Activated CD8-positive, alpha-beta T cell treated with anti-CD3 and anti-CD28 coated beads, Interleukin-2, amount 10 ng/mL, durations not matched to agents 7 days and 5 days (primary cell): Measurements from ENCODE around the gene ANKRD40. TPM values are rescaled to one million over a fixed set of nuclear protein-coding genes. Genes with fewer than 3 reads are reported as not detected.

Source experiments
- ATAC-seq: fragments of 150-1000 bp; cut with Tn5 transposase; one replicate; pipeline ENCODE4 v1.10.0; 2021; ENCODE audit warnings: moderate library complexity
- CTCF ChIA-PET: fragments of 350-600 bp; sonication (Branson Sonifier 250); formaldehyde crosslinking; loops from one replicate; lab custom pipeline; 2021; ENCODE audit warnings: antibody characterized with exemption; lab: Charles Lee
- POLR2A ChIA-PET: fragments of 350-600 bp; sonication (Branson Sonifier 250); formaldehyde crosslinking; loops from one replicate; lab custom pipeline; 2021; ENCODE audit warnings: antibody characterized with exemption; lab: Charles Lee
- DNase-seq: peaks from one replicate; pipeline ENCODE4 v3.0.0-alpha.2; 2020
- H3K27ac Mint-ChIP-seq: one replicate; pipeline ENCODE4 v1.8.0; 2021; ENCODE audit warnings: mild to moderate bottlenecking, mixed read lengths
- H3K27me3 Mint-ChIP-seq: one replicate; pipeline ENCODE4 v1.8.0; 2021; ENCODE audit warnings: low read depth, mixed read lengths
- H3K36me3 Mint-ChIP-seq: one replicate; pipeline ENCODE4 v1.8.0; 2021; ENCODE audit warnings: low read depth, mixed read lengths
- H3K4me1 Mint-ChIP-seq: one replicate; pipeline ENCODE4 v1.8.0; 2021; ENCODE audit warnings: low read depth, mixed read lengths
- H3K4me3 Mint-ChIP-seq: one replicate; pipeline ENCODE4 v1.8.0; 2021; ENCODE audit warnings: mild to moderate bottlenecking, mixed read lengths
- H3K9me3 Mint-ChIP-seq: one replicate; pipeline ENCODE4 v1.8.0; 2022; ENCODE audit warnings: mixed read lengths; ENCODE audit not compliant: insufficient read depth
- total RNA-seq, 2 experiments: library from RNA; stranded (reverse); gene quantifications; one replicate each; pipeline ENCODE4 v1.2.3, GENCODE V29; 2021

ANKRD40 gene
- total RNA-seq, 2 experiments from 2014 or later: 28.9 to 31.2 TPM

GRCh38 chr17:50675190-50675589 lies 32.5 kb downstream of the ANKRD40 start:
- H3K4me3 Mint-ChIP-seq: no peak overlapping the region
- H3K4me1 Mint-ChIP-seq: no peaks in the 10 kb centered on the region
- no peak overlapping the region for H3K27ac Mint-ChIP-seq
- ATAC-seq (no peak), DNase-seq (no peak)
- H3K9me3 Mint-ChIP-seq: no peaks in the 10 kb centered on the region
- no peaks in the 10 kb centered on the region for H3K36me3 Mint-ChIP-seq
- H3K27me3 Mint-ChIP-seq: peaks cover 6% of the 10 kb centered on the region
- CTCF ChIA-PET: interaction anchor here (1.6 kb wide), 1 partner anchor 9 kb away, joined by 3 read pairs; no protein-coding TSS in a partner anchor
- POLR2A ChIA-PET: no interaction called here

DNA sequence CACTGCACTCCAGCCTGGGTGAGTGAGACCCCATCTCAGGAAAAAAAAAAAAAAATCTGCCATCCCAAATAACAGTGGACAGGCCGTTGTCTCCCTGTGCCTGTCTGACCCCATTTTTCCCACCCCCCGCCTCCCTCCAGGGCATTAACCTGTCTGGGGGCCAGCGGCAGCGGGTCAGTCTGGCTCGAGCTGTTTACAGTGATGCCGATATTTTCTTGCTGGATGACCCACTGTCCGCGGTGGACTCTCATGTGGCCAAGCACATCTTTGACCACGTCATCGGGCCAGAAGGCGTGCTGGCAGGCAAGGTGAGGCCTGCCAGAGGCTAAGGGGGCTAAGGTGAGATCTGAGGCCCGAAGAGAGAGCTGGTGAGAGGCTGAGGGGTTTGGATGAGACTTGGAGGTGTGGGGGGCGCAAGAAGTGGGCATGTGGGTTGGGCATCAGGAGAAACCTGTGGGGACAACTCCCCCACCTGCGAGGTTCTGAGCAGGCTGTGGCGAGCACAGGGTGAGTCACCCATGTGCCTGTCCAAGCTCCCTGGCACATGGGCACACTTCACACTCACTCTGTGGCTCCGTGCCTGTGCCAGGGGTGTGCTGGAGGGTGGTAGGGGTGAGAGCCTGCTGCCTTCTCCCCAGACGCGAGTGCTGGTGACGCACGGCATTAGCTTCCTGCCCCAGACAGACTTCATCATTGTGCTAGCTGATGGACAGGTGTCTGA lies 34.7 kb downstream of the ANKRD40 start:
- ATAC-seq (no peak), DNase-seq (no peak)
- no peaks in the 10 kb centered on the region for H3K27me3 Mint-ChIP-seq
- H3K9me3 Mint-ChIP-seq: no peaks in the 10 kb centered on the region
- ChIA-PET CTCF (interaction anchor here (0.6 kb wide), 1 partner anchor 31 kb away, joined by 5 read pairs; no protein-coding TSS in a partner anchor), POLR2A (no interaction called here)
- no peak overlapping the region for H3K4me3 Mint-ChIP-seq
- no peaks in the 10 kb centered on the region for H3K4me1 Mint-ChIP-seq
- no peaks in the 10 kb centered on the region for H3K36me3 Mint-ChIP-seq
- H3K27ac Mint-ChIP-seq: no peak overlapping the region

GRCh38 chr17:50672071-50672470 lies 35.6 kb downstream of the ANKRD40 start:
- no peaks in the 10 kb centered on the region for H3K27me3 Mint-ChIP-seq
- H3K4me1 Mint-ChIP-seq: no peaks in the 10 kb centered on the region
- no peak overlapping the region for H3K4me3 Mint-ChIP-seq
- no peaks in the 10 kb centered on the region for H3K9me3 Mint-ChIP-seq
- ATAC-seq (no peak), DNase-seq (no peak)
- POLR2A ChIA-PET: no interaction called here
- CTCF ChIA-PET: interaction anchor here (0.6 kb wide), 1 partner anchor 32 kb away, joined by 5 read pairs; no protein-coding TSS in a partner anchor
- no peaks in the 10 kb centered on the region for H3K36me3 Mint-ChIP-seq
- no peak overlapping the region for H3K27ac Mint-ChIP-seq

GRCh38 chr17:50668838-50669581 lies 38.7 kb downstream of the ANKRD40 start:
- ChIA-PET POLR2A (no interaction called here), CTCF (interaction anchor here (1.7 kb wide), 1 partner anchor 8 kb away, joined by 4 read pairs; no protein-coding TSS in a partner anchor)
- no peak for ATAC-seq

DNA sequence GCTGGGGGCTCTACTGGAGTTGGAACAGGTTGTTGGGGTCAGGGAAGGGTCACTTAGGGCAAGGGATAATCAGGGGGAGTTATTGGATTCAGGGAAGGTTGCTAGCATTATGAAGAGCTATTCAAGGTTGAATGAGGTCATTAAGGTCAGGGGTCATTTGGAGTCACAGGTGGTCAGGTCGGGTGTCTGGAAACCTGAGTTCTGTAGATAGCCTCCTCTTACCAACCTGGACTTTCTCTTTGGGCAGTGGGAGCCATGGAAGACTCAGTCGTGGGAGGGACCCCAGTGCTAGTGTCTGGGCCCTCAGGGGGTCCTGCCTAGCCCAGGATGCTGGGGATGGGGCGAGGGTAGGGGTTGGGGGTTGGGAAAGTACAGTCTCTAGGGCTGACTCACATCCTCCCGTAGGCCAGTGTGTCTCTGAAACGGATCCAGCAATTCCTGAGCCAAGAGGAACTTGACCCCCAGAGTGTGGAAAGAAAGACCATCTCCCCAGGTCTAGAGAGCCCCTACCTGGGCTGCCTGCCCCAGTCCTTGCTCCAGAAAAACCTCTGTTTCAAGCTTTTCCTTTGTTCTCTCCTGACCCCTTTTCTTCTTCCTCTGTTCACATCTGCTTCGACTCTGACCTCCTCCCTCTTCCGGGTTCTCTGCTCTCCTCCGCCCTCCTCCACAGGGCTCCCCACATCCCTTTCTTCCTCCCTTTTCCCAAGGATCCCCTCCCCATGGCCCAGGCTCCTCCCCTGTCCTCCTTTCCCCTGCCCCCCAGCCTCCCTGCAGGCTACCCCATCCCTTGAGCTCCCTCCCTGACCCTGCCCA lies 39.5 kb downstream of the ANKRD40 start:
- CTCF ChIA-PET: no interaction called here
- no peaks in the 10 kb centered on the region for H3K27me3 Mint-ChIP-seq
- DNase-seq (no peak), ATAC-seq (no peak)
- H3K4me1 Mint-ChIP-seq: no peaks in the 10 kb centered on the region
- no peak overlapping the region for H3K4me3 Mint-ChIP-seq
- no peak overlapping the region for H3K27ac Mint-ChIP-seq
- H3K9me3 Mint-ChIP-seq: no peaks in the 10 kb centered on the region
- POLR2A ChIA-PET: no interaction called here
- no peaks in the 10 kb centered on the region for H3K36me3 Mint-ChIP-seq

More at GRCh38 chr17:50668838-50669581, 38.7 kb downstream of the ANKRD40 start:
- DNase-seq: no peak
- Mint-ChIP-seq H3K9me3 (no peaks in the 10 kb centered on the region), H3K27me3 (no peaks in the 10 kb centered on the region), H3K4me3 (no peak overlapping the region), H3K36me3 (no peaks in the 10 kb centered on the region), H3K4me1 (no peaks in the 10 kb centered on the region), H3K27ac (peak overlapping the region; percentile 9)

GRCh38 chr17:50667259-50668024 lies 40.3 kb downstream of the ANKRD40 start:
- ChIA-PET POLR2A (no interaction called here), CTCF (no interaction called here)
- no peak overlapping the region for H3K27ac Mint-ChIP-seq
- H3K4me3 Mint-ChIP-seq: no peak overlapping the region
- H3K27me3 Mint-ChIP-seq: no peaks in the 10 kb centered on the region
- H3K36me3 Mint-ChIP-seq: no peaks in the 10 kb centered on the region
- no peaks in the 10 kb centered on the region for H3K4me1 Mint-ChIP-seq
- ATAC-seq (no peak), DNase-seq (no peak)
- H3K9me3 Mint-ChIP-seq: no peaks in the 10 kb centered on the region

DNA sequence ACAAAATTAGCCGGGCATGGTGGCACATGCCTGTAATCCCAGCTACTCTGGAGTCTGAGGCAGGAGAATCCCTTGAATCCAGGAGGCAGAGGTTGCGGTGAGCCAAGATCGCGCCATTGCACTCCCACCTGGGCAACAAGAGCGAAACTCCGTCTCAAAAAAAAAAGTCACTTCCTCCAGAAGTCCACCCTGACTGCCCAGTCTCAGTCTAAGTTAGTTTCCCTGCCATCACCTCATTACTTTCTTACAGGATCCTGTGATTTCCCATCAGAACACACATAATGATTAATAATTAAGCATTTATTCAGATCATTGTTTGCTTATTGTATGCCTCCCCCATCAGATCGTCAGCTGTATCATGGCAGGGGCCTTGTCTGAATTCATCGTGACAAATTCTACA lies 41.4 kb downstream of the ANKRD40 start:
- Mint-ChIP-seq H3K27me3 (no peaks in the 10 kb centered on the region), H3K27ac (no peak overlapping the region), H3K4me3 (no peak overlapping the region), H3K4me1 (peaks cover 10% of the 10 kb centered on the region), H3K9me3 (no peaks in the 10 kb centered on the region), H3K36me3 (no peaks in the 10 kb centered on the region)
- POLR2A ChIA-PET: no interaction called here
- ATAC-seq (no peak), DNase-seq (no peak)
- CTCF ChIA-PET: no interaction called here

DNA sequence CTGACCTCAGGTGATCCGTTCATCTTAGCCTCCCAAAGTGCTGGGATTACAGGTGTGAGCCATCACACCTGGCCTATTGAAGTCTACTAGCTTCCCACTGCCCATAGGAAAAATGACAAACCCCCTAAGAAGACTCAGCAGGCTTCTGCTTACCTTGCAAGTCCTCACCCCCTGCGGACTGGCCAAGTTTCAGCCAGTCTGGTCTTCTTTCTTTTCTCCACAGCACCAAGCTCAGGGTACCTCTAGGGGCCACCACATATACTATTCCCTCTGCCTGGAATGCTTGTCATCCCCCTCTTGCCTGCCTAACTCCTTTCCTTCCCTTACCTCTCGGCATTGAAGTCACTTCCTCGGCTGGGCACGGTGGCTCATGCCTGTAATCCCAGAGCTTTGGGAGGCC lies 41.9 kb downstream of the ANKRD40 start:
- H3K27ac Mint-ChIP-seq: no peak overlapping the region
- ChIA-PET POLR2A (no interaction called here), CTCF (no interaction called here)
- ATAC-seq: no peak
- peaks cover 15% of the 10 kb centered on the region for H3K4me1 Mint-ChIP-seq
- H3K36me3 Mint-ChIP-seq: no peaks in the 10 kb centered on the region
- no peak for DNase-seq
- H3K9me3 Mint-ChIP-seq: no peaks in the 10 kb centered on the region
- no peak overlapping the region for H3K4me3 Mint-ChIP-seq
- H3K27me3 Mint-ChIP-seq: no peaks in the 10 kb centered on the region

DNA sequence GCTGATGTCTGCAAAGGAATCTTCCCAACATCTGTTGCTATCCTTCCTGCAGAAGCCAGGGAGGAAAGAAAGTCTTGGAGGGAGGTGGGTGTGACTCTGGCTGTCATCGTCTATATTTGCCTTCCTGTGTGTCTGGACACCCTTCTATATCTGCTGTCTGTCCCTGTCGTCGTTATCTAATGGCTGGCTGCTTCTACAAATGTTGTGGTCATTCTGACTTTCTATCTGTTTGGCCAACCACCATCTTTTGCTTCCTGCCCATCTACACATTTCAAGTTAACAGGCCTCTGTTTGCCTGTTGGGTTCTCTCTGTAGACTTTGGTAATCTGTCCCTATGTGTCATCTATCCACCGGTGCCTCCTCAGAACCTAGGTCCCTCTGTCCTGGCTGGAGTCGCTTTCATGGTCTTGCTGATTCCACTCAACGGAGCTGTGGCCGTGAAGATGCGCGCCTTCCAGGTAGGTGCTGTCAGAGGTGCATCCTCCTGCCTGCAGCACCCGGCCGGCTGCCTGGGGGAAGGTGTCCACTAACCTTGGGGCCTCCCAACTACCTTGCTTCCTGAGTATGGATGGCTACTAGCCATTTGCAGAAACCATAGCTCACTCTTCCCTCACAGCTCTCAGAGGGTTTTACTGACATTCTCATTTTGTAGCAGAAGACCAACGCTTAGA lies 42.8 kb downstream of the ANKRD40 start:
- Mint-ChIP-seq H3K27ac (no peak overlapping the region), H3K36me3 (no peaks in the 10 kb centered on the region), H3K4me3 (no peak overlapping the region), H3K4me1 (peaks cover 15% of the 10 kb centered on the region), H3K27me3 (no peaks in the 10 kb centered on the region), H3K9me3 (no peaks in the 10 kb centered on the region)
- CTCF ChIA-PET: no interaction called here
- ATAC-seq (no peak), DNase-seq (no peak)
- POLR2A ChIA-PET: no interaction called here

GRCh38 chr17:50663812-50664374 lies 43.8 kb downstream of the ANKRD40 start:
- ATAC-seq (no peak), DNase-seq (no peak)
- ChIA-PET POLR2A (no interaction called here), CTCF (no interaction called here)
- no peaks in the 10 kb centered on the region for H3K9me3 Mint-ChIP-seq
- peak overlapping the region; percentile 39 for H3K27ac Mint-ChIP-seq
- no peaks in the 10 kb centered on the region for H3K36me3 Mint-ChIP-seq
- H3K27me3 Mint-ChIP-seq: no peaks in the 10 kb centered on the region
- H3K4me1 Mint-ChIP-seq: peaks cover 15% of the 10 kb centered on the region
- H3K4me3 Mint-ChIP-seq: no peak overlapping the region
